IPS-15b (cell line): ENCODE data around the gene KIFC1.

ENCODE experiments used
- H3K27me3 ChIP-seq: one replicate; pipeline ENCODE4 v1.6.1; 2013; ENCODE audit warnings: low read length; ENCODE audit not compliant: control insufficient read depth, insufficient read depth
- H3K36me3 ChIP-seq: one replicate; pipeline ENCODE4 v1.6.1; 2013; ENCODE audit warnings: low read length; ENCODE audit not compliant: control insufficient read depth, insufficient read depth
- H3K4me1 ChIP-seq: one replicate; pipeline ENCODE4 v1.6.1; 2013; ENCODE audit warnings: mild to moderate bottlenecking, low read length; ENCODE audit not compliant: control insufficient read depth, insufficient read depth
- H3K4me3 ChIP-seq: one replicate; pipeline ENCODE4 v1.5.1; 2013; ENCODE audit warnings: low read depth, low read length
- H3K9ac ChIP-seq: one replicate; pipeline ENCODE4 v1.6.1; 2013; ENCODE audit warnings: low read depth, mild to moderate bottlenecking, low read length
- H3K9me3 ChIP-seq: one replicate; pipeline ENCODE4 v1.6.1; 2013; ENCODE audit warnings: mild to moderate bottlenecking, low read length; ENCODE audit not compliant: control insufficient read depth, insufficient read depth

The KIFC1 gene

DNA sequence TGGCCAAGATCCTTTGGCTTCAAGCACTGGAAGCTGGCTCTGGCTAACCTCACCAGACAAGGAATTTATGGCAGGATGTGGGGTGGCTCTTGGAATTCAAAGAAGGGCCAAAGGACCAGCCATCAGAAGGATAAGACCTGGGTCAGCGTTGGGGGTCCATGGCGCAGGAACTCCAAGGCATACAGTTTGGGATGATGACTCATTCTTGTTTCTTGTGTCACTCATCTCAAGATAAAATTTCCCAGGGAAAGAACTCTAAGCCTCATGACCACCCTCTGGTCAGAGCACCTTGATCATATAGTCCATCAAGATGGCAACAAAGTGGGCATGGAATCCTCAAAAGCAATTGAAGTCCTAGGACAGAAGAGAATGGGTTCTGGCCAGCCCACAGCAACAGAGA lies 67.6 kb downstream of the KIFC1 start:
- peaks cover 12% of the 10 kb centered on the region for H3K36me3 ChIP-seq
- H3K27me3 ChIP-seq = peaks cover 2% of the 10 kb centered on the region
- H3K4me1 ChIP-seq = peaks cover 2% of the 10 kb centered on the region
- no peak overlapping the region for H3K9ac ChIP-seq
- H3K9me3 ChIP-seq = no peaks in the 10 kb centered on the region
- H3K4me3 ChIP-seq = no peak overlapping the region
